KBM-7 (cell line): ENCODE data around the gene SLC39A7.

Experiments
- DNase-seq: peaks from one replicate; pipeline ENCODE4 v3.0.0-alpha.2; 2015
- in situ Hi-C: fragments of 300-500 bp; cut with MboI; formaldehyde crosslinking; loops from 2 replicates; pipeline ENCODE4 v1.14.3; 2020; ENCODE audit warnings: low sequenced_read_pairs, low pct_unique_long_range_greater_than_20kb, mixed read lengths

The SLC39A7 gene

GRCh38 chr6:33168639-33169038, 32.0 kb upstream of the SLC39A7 start:
- in situ Hi-C loops, result no loop called here
- no peak for DNase-seq

- in situ Hi-C loops, result no loop called here
Observed at GRCh38 chr6:33169291-33170175, 31.1 kb upstream of the SLC39A7 start.

GRCh38 chr6:33170176-33171015, 30.3 kb upstream of the SLC39A7 start:
- DNase-seq, result no peak
- in situ Hi-C loops, result no loop called here

More at GRCh38 chr6:33169291-33170175, 31.1 kb upstream of the SLC39A7 start:
- DNase-seq, result no peak

GRCh38 chr6:33171016-33171879, 29.4 kb upstream of the SLC39A7 start:
- in situ Hi-C loops, result no loop called here
- no peak for DNase-seq

GRCh38 chr6:33171880-33172687, 28.6 kb upstream of the SLC39A7 start:
- in situ Hi-C loops, result no loop called here

GRCh38 chr6:33172688-33173534, 27.8 kb upstream of the SLC39A7 start:
- DNase-seq, result peak; percentile 23
- in situ Hi-C loops, result no loop called here

More at GRCh38 chr6:33171880-33172687, 28.6 kb upstream of the SLC39A7 start:
- DNase-seq, result no peak

GRCh38 chr6:33173535-33174180, 27.0 kb upstream of the SLC39A7 start:
- in situ Hi-C loops, result no loop called here

GRCh38 chr6:33174784-33175183, 25.9 kb upstream of the SLC39A7 start:
- DNase-seq, result no peak
- in situ Hi-C loops, result no loop called here

More at GRCh38 chr6:33173535-33174180, 27.0 kb upstream of the SLC39A7 start:
- no peak for DNase-seq

- in situ Hi-C loops, result no loop called here
Observed at GRCh38 chr6:33175436-33176069, 25.1 kb upstream of the SLC39A7 start.

GRCh38 chr6:33176906-33177305, 23.8 kb upstream of the SLC39A7 start:
- no peak for DNase-seq
- in situ Hi-C loops, result no loop called here

More at GRCh38 chr6:33175436-33176069, 25.1 kb upstream of the SLC39A7 start:
- no peak for DNase-seq

- DNase-seq, result no peak
- in situ Hi-C loops, result no loop called here
Observed at GRCh38 chr6:33177552-33178446, 22.9 kb upstream of the SLC39A7 start.

GRCh38 chr6:33178755-33179475, 21.8 kb upstream of the SLC39A7 start:
- in situ Hi-C loops, result no loop called here
- DNase-seq, result no peak

- in situ Hi-C loops, result no loop called here
- DNase-seq, result no peak
Observed at GRCh38 chr6:33181141-33181540, 19.5 kb upstream of the SLC39A7 start.

- peak; percentile 36 for DNase-seq
- in situ Hi-C loops, result no loop called here
Observed at GRCh38 chr6:33183071-33183683, 17.5 kb upstream of the SLC39A7 start.

- in situ Hi-C loops, result no loop called here
- DNase-seq, result no peak
Observed at GRCh38 chr6:33185190-33185589, 15.5 kb upstream of the SLC39A7 start.
